Inflammatory macrophage treated with lipopolysaccharide for 1 hour (primary cell): ENCODE results near the gene ERP44.

Experiments used
- DNase-seq, 2 donors: peaks; one replicate each; pipeline ENCODE4 v3.0.0-alpha.2; 2020 to 2022

Gene ERP44

GRCh38 chr9:99929652-99930051, 169.1 kb downstream of the ERP44 start:
- DNase-seq = no peak
